HL-60 (cell line): ENCODE data around the gene ATPAF1.
"Not testable (repeated sequence)": the region's sequence is repeated elsewhere in the genome, so short reads cannot be mapped to it uniquely, and the experiment has no call there.

ENCODE experiments used
- DNase-seq, 2 experiments: peaks; one replicate each; pipeline ENCODE4 v3.0.0-alpha.2; 2010 to 2020; ENCODE audit warnings: low read depth in 1 of 2, low spot score in 1 of 2
- H3K27ac ChIP-seq: fragments of 250-450 bp; sonication (Bioruptor Pico); replicated peaks from 2 replicates; pipeline ENCODE4 v1.5.1; 2020; ENCODE audit warnings: mild to moderate bottlenecking, moderate library complexity
- H3K27me3 ChIP-seq: fragments of 250-450 bp; sonication (Bioruptor Pico); 2 replicates; pipeline ENCODE4 v1.5.1; 2021; ENCODE audit warnings: mild to moderate bottlenecking, moderate library complexity; ENCODE audit not compliant: insufficient read depth, poor library complexity, severe bottlenecking
- H3K4me3 ChIP-seq: replicated peaks from 2 replicates; pipeline ENCODE4 v1.5.1; 2011; ENCODE audit warnings: mild to moderate bottlenecking, control low read depth, low read length; ENCODE audit not compliant: insufficient read depth
- CTCF ChIP-seq: IDR thresholded peaks from one replicate; pipeline ENCODE4 v1.5.1; 2011; ENCODE audit warnings: low read length, control low read depth, inconsistent platforms; ENCODE audit not compliant: insufficient read depth
- GABPA ChIP-seq: IDR thresholded peaks from 2 replicates; pipeline ENCODE4 v1.6.1; 2012; ENCODE audit warnings: low read depth
- POLR2AphosphoS5 ChIP-seq: IDR thresholded peaks from 2 replicates; pipeline ENCODE4 v1.6.1; 2012; ENCODE audit warnings: low read depth
- REST ChIP-seq: IDR thresholded peaks from 2 replicates; pipeline ENCODE4 v1.6.1; 2012; ENCODE audit warnings: low read depth; ENCODE audit not compliant: insufficient replicate concordance
- SPI1 ChIP-seq: IDR thresholded peaks from 2 replicates; pipeline ENCODE4 v1.6.1; 2012; ENCODE audit warnings: low read depth, mild to moderate bottlenecking, borderline replicate concordance

Gene ATPAF1

GRCh38 chr1:46653405-46653958 is 14.7 kb downstream of the ATPAF1 start:
- Histone ChIP-seq H3K27me3 (no peaks in the 10 kb centered on the region), H3K27ac (no peak overlapping the region), H3K4me3 (no peak overlapping the region)
- DNase-seq: no peak
- TF ChIP-seq REST (no peak), POLR2AphosphoS5 (no peak), CTCF (no peak), GABPA (no peak), SPI1 (no peak)

GRCh38 chr1:46652321-46653100 is 15.7 kb downstream of the ATPAF1 start:
- no peak for DNase-seq
- no peaks in the 10 kb centered on the region for H3K27me3 ChIP-seq
- no peak overlapping the region for H3K27ac ChIP-seq
- no peak for TF ChIP-seq CTCF
- no peak for TF ChIP-seq POLR2AphosphoS5
- TF ChIP-seq GABPA: no peak
- TF ChIP-seq SPI1: no peak
- no peak for TF ChIP-seq REST
- no peak overlapping the region for H3K4me3 ChIP-seq

- not testable (repeated sequence) for DNase-seq, H3K27me3 ChIP-seq, H3K4me3 ChIP-seq, H3K27ac ChIP-seq
Measured at GRCh38 chr1:46651152-46651551, 17.0 kb downstream of the ATPAF1 start.

- H3K4me3 ChIP-seq: no peak overlapping the region
- no peaks in the 10 kb centered on the region for H3K27me3 ChIP-seq
- TF ChIP-seq CTCF (no peak), GABPA (no peak), POLR2AphosphoS5 (no peak), SPI1 (no peak), REST (no peak)
- no peak for DNase-seq
- H3K27ac ChIP-seq: no peak overlapping the region
Measured at GRCh38 chr1:46650491-46650890, 17.7 kb downstream of the ATPAF1 start.
